Lower leg skin (tissue), 4 donors: ENCODE measurements around the gene PIK3CB. TPM values are rescaled to one million over a fixed set of nuclear protein-coding genes. Genes with fewer than 3 reads are reported as not detected.

Source experiments
- DNase-seq, 2 donors: peaks; one replicate each; pipeline ENCODE4 v3.0.0-alpha.2; 2019; ENCODE audit warnings: low spot score in 2 of 2
- H3K4me3 ChIP-seq: fragments of 200-600 bp; sonication (generic); 2 replicates; pipeline ENCODE4 v1.5.1; 2017; ENCODE audit warnings: mild to moderate bottlenecking, low read depth; ENCODE audit not compliant: poor library complexity, severe bottlenecking
- CTCF ChIP-seq, 3 donors: fragments of 450-650 bp; IDR thresholded peaks; one replicate each; pipeline ENCODE4 v1.5.1; 2016; ENCODE audit warnings: antibody characterized with exemption in 3 of 3, mild to moderate bottlenecking in 3 of 3, moderate library complexity in 2 of 3
- POLR2A ChIP-seq, 2 donors: fragments of 450-650 bp; IDR thresholded peaks; one replicate each; pipeline ENCODE4 v1.6.1; 2016 to 2017; ENCODE audit warnings: antibody characterized with exemption in 2 of 2, mild to moderate bottlenecking in 1 of 2, moderate library complexity in 1 of 2
- WGBS, 2 donors: methylation state at CpG; one replicate each; pipeline ENCODE4 v1.1.5; 2018; 5-methylcytosine and 5-hydroxymethylcytosine counted together
- intact Hi-C: fragments of 100-400 bp; cut with DNase I; formaldehyde crosslinking; loops from one replicate; pipeline ENCODE4 v1.15.0; 2023; ENCODE audit warnings: low total_unique reads
- total RNA-seq, 4 donors: library from RNA; depleted of rRNA; stranded (reverse); fragments of >200 nt; gene quantifications; one replicate each; pipeline ENCODE4 v1.1.0, GENCODE V29; 2016

PIK3CB gene
- total RNA-seq, 4 donors from 2014 or later: 33.8 to 56.1 (median 50.6) TPM

DNA sequence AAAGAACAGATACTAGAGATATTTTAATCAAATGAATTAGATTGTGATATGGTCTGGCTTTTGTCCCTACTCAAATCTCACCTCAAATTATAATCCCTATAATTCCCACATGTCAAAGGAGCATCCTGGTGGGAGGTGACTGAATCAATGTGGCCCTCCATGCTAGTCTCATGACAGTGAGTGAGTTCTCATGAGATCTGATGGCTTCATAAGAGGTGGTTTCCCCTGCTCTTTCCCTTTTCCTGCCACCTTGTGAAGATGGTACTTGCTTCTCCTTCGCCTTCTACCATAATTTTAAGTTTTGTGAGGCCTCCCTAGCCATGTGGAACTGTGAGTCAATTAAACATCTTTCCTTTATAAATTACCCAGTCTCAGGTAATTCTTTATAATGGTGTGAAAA lies 143.4 kb downstream of the PIK3CB start:
- TF ChIP-seq CTCF (IDR thresholded peaks at IDR 0.05) (no peak), POLR2A (IDR thresholded peaks at IDR 0.05) (no peak)
- H3K4me3 ChIP-seq: no peak overlapping the region
- WGBS, 2 donors: 100% methylated on average over 1 of the region's 1 CpG
- no peak for DNase-seq
- intact Hi-C loops: no loop called here

- DNase-seq: no peak
- no peak overlapping the region for H3K4me3 ChIP-seq
- intact Hi-C loops: no loop called here
- TF ChIP-seq CTCF (IDR thresholded peaks at IDR 0.05): no peak
- TF ChIP-seq POLR2A (IDR thresholded peaks at IDR 0.05): no peak
These were observed 144.7 kb downstream of the PIK3CB start for GRCh38 chr3:138690036-138690435.

GRCh38 chr3:138688871-138689299 lies 145.8 kb downstream of the PIK3CB start:
- intact Hi-C loops: no loop called here
- whole genome bisulfite sequencing, 2 donors: 63 to 72% methylated on average over 5 of the region's 5 CpGs

GRCh38 chr3:138687236-138687635 lies 147.5 kb downstream of the PIK3CB start:
- DNase-seq: no peak
- 93 to 100% methylated on average over 1 of the region's 1 CpG for WGBS, 2 donors
- no peak for TF ChIP-seq POLR2A (IDR thresholded peaks at IDR 0.05)
- TF ChIP-seq CTCF (IDR thresholded peaks at IDR 0.05): no peak
- H3K4me3 ChIP-seq: no peak overlapping the region
- intact Hi-C loops: no loop called here

More at GRCh38 chr3:138688871-138689299, 145.8 kb downstream of the PIK3CB start:
- TF ChIP-seq CTCF (IDR thresholded peaks at IDR 0.05): no peak
- no peak for TF ChIP-seq POLR2A (IDR thresholded peaks at IDR 0.05)
- H3K4me3 ChIP-seq: no peak overlapping the region
- DNase-seq: no peak

DNA sequence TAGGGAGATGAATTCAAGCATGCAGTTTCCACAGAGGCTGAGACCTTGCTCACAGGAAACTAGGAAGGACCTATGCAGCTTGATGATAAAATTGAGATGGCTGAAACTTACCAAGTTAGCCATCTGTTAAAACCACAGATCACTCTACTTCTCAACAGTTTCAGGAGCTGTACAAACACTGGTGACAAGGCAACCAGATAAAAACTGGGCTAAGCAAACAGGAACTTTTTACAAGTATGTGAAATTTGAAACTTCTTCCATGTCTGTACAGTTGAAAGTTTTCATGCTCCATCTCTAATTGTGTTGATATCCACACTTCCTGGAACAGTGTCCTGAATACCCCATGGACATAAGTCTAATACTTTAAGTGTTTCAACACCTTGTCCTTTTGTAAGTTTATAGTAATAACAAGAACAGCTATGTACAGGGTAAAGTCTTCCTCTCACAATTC lies 147.9 kb downstream of the PIK3CB start:
- intact Hi-C loops: no loop called here

More for the DNA sequence above, 147.9 kb downstream of the PIK3CB start:
- no peak for DNase-seq
- TF ChIP-seq CTCF (IDR thresholded peaks at IDR 0.05) (no peak), POLR2A (IDR thresholded peaks at IDR 0.05) (no peak)
- no peak overlapping the region for H3K4me3 ChIP-seq
